Measurements from ENCODE around the gene INTS6L. TPM values are rescaled to one million over a fixed set of nuclear protein-coding genes. Genes with fewer than 3 reads are reported as not detected.
A peak's percentile ranks its signal among the peaks of the same experiment; 100 is the strongest.

Gene INTS6L
- total and polyA plus RNA-seq, 5 donors: 6.8 to 11.4 (median 9.9) TPM

GRCh38 chrX:135528254-135528653 lies 7.8 kb downstream of the INTS6L start:
- H3K9me3 ChIP-seq (ENCODE audit: control insufficient read depth, low read length): no peaks in the 10 kb centered on the region
- DNase-seq (no peak), ATAC-seq (no peak)
- H3K27me3 ChIP-seq (ENCODE audit: control insufficient read depth, insufficient read depth): no peaks in the 10 kb centered on the region
- 67% methylated on average over 5 of the region's 5 CpGs for WGBS
- peaks cover 1% of the 10 kb centered on the region for H3K4me1 ChIP-seq (ENCODE audit: control insufficient read depth, insufficient read depth, low read length)
- no peak overlapping the region for H3K4me3 ChIP-seq (ENCODE audit: low read length)
- H3K27ac ChIP-seq (ENCODE audit: low read length): no peak overlapping the region
- intact Hi-C loops (cut with DNase I): no loop called here

DNA sequence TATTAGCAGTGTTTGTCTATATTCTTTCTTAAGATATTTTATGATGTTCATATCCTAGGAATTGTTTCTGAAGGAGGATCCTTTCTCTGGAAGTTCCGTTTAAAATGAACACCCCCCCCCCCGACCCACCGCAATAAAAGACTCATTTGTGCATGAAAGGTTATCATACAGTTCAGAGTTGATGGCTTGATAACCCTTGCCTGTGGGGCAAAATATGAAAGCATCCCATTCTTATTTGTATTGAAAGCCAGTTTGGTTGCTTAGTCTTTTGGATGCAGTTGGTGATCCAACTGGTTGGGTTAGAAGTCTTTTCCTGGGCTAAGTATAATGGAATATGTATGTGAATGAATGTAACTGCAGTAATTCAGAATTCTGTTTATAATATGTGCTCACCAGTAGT lies 8.3 kb downstream of the INTS6L start:
- H3K4me1 ChIP-seq (ENCODE audit: control insufficient read depth, insufficient read depth, low read length): peaks cover 1% of the 10 kb centered on the region
- intact Hi-C loops (cut with DNase I): no loop called here
- no peaks in the 10 kb centered on the region for H3K27me3 ChIP-seq (ENCODE audit: control insufficient read depth, insufficient read depth)
- ATAC-seq (no peak), DNase-seq (no peak)
- 67% methylated on average over 3 of the region's 3 CpGs for WGBS
- H3K9me3 ChIP-seq (ENCODE audit: control insufficient read depth, low read length): no peaks in the 10 kb centered on the region
- H3K4me3 ChIP-seq (ENCODE audit: low read length): no peak overlapping the region
- no peak overlapping the region for H3K27ac ChIP-seq (ENCODE audit: low read length)

DNA sequence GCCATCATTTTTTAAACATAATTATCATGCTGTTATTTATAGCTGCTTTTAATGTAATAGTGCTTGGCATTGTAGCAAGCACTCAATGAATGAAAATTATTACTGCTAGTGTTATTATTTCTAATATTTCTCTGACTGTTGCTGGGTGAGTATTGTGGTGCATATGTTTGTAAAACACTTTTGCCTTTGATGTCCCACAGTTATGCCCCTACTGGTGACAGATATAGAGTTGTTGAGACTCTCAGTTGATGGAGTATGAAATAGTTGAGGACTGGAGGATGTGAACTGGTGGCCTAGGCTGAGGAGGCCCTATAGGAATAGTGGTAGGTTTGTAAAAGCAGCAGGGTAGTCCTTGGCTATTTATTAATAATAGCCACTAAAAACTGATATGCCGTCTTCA lies 9.6 kb downstream of the INTS6L start:
- peaks cover 1% of the 10 kb centered on the region for H3K4me1 ChIP-seq (ENCODE audit: control insufficient read depth, insufficient read depth, low read length)
- no peaks in the 10 kb centered on the region for H3K27me3 ChIP-seq (ENCODE audit: control insufficient read depth, insufficient read depth)
- no peak overlapping the region for H3K4me3 ChIP-seq (ENCODE audit: low read length)
- no peak for ATAC-seq
- intact Hi-C loops (cut with DNase I): no loop called here
- no peaks in the 10 kb centered on the region for H3K9me3 ChIP-seq (ENCODE audit: control insufficient read depth, low read length)
- DNase-seq: no peak
- WGBS: 97% methylated on average over 1 of the region's 1 CpG
- H3K27ac ChIP-seq (ENCODE audit: low read length): no peak overlapping the region

DNA sequence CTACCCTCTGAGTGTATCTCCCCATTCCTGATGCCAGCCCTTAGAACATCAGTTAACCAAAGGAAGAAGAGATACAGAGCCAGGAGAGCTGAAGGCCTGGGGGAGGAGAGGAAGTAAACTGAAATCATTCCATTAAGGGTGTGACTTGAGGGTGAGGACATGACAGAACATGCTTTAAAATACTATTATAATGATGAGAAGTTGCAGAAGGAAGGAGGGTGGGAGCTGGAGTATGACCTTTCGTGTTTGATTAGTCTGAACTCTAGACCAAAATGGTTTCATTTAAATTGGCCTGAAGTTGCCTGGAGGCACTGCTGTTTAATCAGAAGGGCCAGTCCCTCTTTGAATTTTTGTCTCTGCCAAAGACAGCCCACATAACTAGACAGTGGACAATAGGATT lies 11.4 kb downstream of the INTS6L start:
- no peak for ATAC-seq
- H3K4me3 ChIP-seq (ENCODE audit: low read length): no peak overlapping the region
- WGBS: 64% methylated on average over 1 of the region's 1 CpG
- no peak overlapping the region for H3K27ac ChIP-seq (ENCODE audit: low read length)
- peaks cover 1% of the 10 kb centered on the region for H3K4me1 ChIP-seq (ENCODE audit: control insufficient read depth, insufficient read depth, low read length)
- DNase-seq: no peak
- intact Hi-C loops (cut with DNase I): no loop called here
- no peaks in the 10 kb centered on the region for H3K27me3 ChIP-seq (ENCODE audit: control insufficient read depth, insufficient read depth)
- no peaks in the 10 kb centered on the region for H3K9me3 ChIP-seq (ENCODE audit: control insufficient read depth, low read length)

GRCh38 chrX:135535077-135535940 lies 14.8 kb downstream of the INTS6L start:
- DNase-seq (no peak), ATAC-seq (no peak)
- Histone ChIP-seq H3K27ac (ENCODE audit: low read length) (no peak overlapping the region), H3K4me1 (ENCODE audit: control insufficient read depth, insufficient read depth, low read length) (peaks cover 1% of the 10 kb centered on the region), H3K27me3 (ENCODE audit: control insufficient read depth, insufficient read depth) (no peaks in the 10 kb centered on the region), H3K9me3 (ENCODE audit: control insufficient read depth, low read length) (no peaks in the 10 kb centered on the region), H3K4me3 (ENCODE audit: low read length) (no peak overlapping the region)
- WGBS: 33% methylated on average over 1 of the region's 1 CpG
- intact Hi-C loops (cut with DNase I): no loop called here

GRCh38 chrX:135536877-135537276 lies 16.4 kb downstream of the INTS6L start:
- no peak for DNase-seq
- no peak overlapping the region for H3K27ac ChIP-seq (ENCODE audit: low read length)
- intact Hi-C loops (cut with DNase I): no loop called here

GRCh38 chrX:135541351-135541750 lies 20.9 kb downstream of the INTS6L start:
- DNase-seq: no peak
- Histone ChIP-seq H3K27me3 (ENCODE audit: control insufficient read depth, insufficient read depth) (no peaks in the 10 kb centered on the region), H3K27ac (ENCODE audit: low read length) (no peak overlapping the region), H3K9me3 (ENCODE audit: control insufficient read depth, low read length) (no peaks in the 10 kb centered on the region), H3K4me3 (ENCODE audit: low read length) (no peak overlapping the region), H3K4me1 (ENCODE audit: control insufficient read depth, insufficient read depth, low read length) (peaks cover 3% of the 10 kb centered on the region)
- intact Hi-C loops (cut with DNase I): no loop called here
- WGBS: 56% methylated on average over 1 of the region's 1 CpG
- no peak for ATAC-seq

More at GRCh38 chrX:135536877-135537276, 16.4 kb downstream of the INTS6L start:
- Histone ChIP-seq H3K9me3 (ENCODE audit: control insufficient read depth, low read length) (no peaks in the 10 kb centered on the region), H3K4me3 (ENCODE audit: low read length) (no peak overlapping the region), H3K27me3 (ENCODE audit: control insufficient read depth, insufficient read depth) (no peaks in the 10 kb centered on the region), H3K4me1 (ENCODE audit: control insufficient read depth, insufficient read depth, low read length) (no peaks in the 10 kb centered on the region)
- ATAC-seq: no peak

DNA sequence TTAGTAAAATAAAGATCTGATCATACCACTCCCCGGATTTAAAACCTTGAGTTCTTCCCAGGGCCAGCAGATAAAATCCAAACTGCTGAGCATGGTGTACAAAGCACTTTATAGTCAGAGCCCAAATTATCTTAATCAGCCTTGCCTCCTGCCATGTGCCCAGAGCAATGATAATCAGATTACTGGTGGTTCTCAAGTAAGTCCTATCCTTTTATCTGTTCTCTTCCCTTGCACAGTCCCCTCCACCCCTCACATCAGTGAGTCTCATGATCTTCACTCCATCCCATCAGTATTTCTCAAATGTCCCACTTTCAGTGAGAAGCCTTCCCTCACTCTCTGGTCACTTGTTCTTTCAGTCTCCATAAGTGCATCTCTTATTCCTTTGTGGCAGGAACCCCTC lies 22.7 kb downstream of the INTS6L start:
- DNase-seq (no peak), ATAC-seq (no peak)
- H3K4me1 ChIP-seq (ENCODE audit: control insufficient read depth, insufficient read depth, low read length): peaks cover 3% of the 10 kb centered on the region
- no peak overlapping the region for H3K27ac ChIP-seq (ENCODE audit: low read length)
- 76% methylated on average over 1 of the region's 1 CpG for WGBS
- H3K27me3 ChIP-seq (ENCODE audit: control insufficient read depth, insufficient read depth): no peaks in the 10 kb centered on the region
- H3K4me3 ChIP-seq (ENCODE audit: low read length): no peak overlapping the region
- intact Hi-C loops (cut with DNase I): no loop called here
- H3K9me3 ChIP-seq (ENCODE audit: control insufficient read depth, low read length): no peaks in the 10 kb centered on the region

DNA sequence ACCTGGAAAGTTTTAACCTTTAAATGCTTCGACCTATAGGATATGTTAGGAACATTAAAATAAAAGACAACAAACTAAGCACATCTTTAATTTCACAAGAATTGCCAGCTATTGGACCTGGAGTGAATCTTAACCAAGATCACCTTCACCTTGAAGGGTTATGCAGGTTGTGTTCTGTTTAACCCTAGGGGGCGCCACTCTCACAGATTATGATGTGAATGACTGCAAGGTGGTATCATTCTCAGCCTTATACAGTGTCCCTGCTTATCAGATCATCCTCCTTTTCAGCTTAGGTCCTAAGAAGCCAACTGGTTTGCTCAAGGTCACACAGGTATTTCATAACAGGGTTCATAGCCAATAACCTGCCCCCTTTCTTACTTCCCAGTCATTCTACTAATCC lies 23.5 kb downstream of the INTS6L start:
- Histone ChIP-seq H3K27ac (ENCODE audit: low read length) (no peak overlapping the region), H3K27me3 (ENCODE audit: control insufficient read depth, insufficient read depth) (no peaks in the 10 kb centered on the region), H3K9me3 (ENCODE audit: control insufficient read depth, low read length) (no peaks in the 10 kb centered on the region), H3K4me1 (ENCODE audit: control insufficient read depth, insufficient read depth, low read length) (peaks cover 3% of the 10 kb centered on the region), H3K4me3 (ENCODE audit: low read length) (no peak overlapping the region)
- 60% methylated on average over 2 of the region's 2 CpGs for WGBS
- DNase-seq (no peak), ATAC-seq (no peak)
- intact Hi-C loops (cut with DNase I): no loop called here

- Histone ChIP-seq H3K4me3 (ENCODE audit: low read length) (no peak overlapping the region), H3K27me3 (ENCODE audit: control insufficient read depth, insufficient read depth) (no peaks in the 10 kb centered on the region), H3K27ac (ENCODE audit: low read length) (peak overlapping the region; percentile 45), H3K4me1 (ENCODE audit: control insufficient read depth, insufficient read depth, low read length) (peaks cover 3% of the 10 kb centered on the region), H3K9me3 (ENCODE audit: control insufficient read depth, low read length) (no peaks in the 10 kb centered on the region)
- DNase-seq (no peak), ATAC-seq (peak; percentile 40 to 51)
- WGBS: 46% methylated on average over 5 of the region's 5 CpGs
- intact Hi-C loops (cut with DNase I): no loop called here
These were observed 24.0 kb downstream of the INTS6L start for GRCh38 chrX:135544338-135544948.

- Histone ChIP-seq H3K9me3 (ENCODE audit: control insufficient read depth, low read length) (no peaks in the 10 kb centered on the region), H3K27me3 (ENCODE audit: control insufficient read depth, insufficient read depth) (no peaks in the 10 kb centered on the region), H3K4me3 (ENCODE audit: low read length) (no peak overlapping the region), H3K4me1 (ENCODE audit: control insufficient read depth, insufficient read depth, low read length) (peaks cover 3% of the 10 kb centered on the region), H3K27ac (ENCODE audit: low read length) (no peak overlapping the region)
- intact Hi-C loops (cut with DNase I): no loop called here
- 92% methylated on average over 4 of the region's 4 CpGs for WGBS
- DNase-seq: no peak
- no peak for ATAC-seq
These were observed 27.3 kb downstream of the INTS6L start for GRCh38 chrX:135547767-135548166.
